ENCODE results near the gene CDC42BPB. TPM values are rescaled to one million over a fixed set of nuclear protein-coding genes. Genes with fewer than 3 reads are reported as not detected.

Gene CDC42BPB, protein sequence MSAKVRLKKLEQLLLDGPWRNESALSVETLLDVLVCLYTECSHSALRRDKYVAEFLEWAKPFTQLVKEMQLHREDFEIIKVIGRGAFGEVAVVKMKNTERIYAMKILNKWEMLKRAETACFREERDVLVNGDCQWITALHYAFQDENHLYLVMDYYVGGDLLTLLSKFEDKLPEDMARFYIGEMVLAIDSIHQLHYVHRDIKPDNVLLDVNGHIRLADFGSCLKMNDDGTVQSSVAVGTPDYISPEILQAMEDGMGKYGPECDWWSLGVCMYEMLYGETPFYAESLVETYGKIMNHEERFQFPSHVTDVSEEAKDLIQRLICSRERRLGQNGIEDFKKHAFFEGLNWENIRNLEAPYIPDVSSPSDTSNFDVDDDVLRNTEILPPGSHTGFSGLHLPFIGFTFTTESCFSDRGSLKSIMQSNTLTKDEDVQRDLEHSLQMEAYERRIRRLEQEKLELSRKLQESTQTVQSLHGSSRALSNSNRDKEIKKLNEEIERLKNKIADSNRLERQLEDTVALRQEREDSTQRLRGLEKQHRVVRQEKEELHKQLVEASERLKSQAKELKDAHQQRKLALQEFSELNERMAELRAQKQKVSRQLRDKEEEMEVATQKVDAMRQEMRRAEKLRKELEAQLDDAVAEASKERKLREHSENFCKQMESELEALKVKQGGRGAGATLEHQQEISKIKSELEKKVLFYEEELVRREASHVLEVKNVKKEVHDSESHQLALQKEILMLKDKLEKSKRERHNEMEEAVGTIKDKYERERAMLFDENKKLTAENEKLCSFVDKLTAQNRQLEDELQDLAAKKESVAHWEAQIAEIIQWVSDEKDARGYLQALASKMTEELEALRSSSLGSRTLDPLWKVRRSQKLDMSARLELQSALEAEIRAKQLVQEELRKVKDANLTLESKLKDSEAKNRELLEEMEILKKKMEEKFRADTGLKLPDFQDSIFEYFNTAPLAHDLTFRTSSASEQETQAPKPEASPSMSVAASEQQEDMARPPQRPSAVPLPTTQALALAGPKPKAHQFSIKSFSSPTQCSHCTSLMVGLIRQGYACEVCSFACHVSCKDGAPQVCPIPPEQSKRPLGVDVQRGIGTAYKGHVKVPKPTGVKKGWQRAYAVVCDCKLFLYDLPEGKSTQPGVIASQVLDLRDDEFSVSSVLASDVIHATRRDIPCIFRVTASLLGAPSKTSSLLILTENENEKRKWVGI (N-terminal part only)
- 1 to 10 TPM; 2.0 to 2.3 TPM for total RNA-seq

DNA sequence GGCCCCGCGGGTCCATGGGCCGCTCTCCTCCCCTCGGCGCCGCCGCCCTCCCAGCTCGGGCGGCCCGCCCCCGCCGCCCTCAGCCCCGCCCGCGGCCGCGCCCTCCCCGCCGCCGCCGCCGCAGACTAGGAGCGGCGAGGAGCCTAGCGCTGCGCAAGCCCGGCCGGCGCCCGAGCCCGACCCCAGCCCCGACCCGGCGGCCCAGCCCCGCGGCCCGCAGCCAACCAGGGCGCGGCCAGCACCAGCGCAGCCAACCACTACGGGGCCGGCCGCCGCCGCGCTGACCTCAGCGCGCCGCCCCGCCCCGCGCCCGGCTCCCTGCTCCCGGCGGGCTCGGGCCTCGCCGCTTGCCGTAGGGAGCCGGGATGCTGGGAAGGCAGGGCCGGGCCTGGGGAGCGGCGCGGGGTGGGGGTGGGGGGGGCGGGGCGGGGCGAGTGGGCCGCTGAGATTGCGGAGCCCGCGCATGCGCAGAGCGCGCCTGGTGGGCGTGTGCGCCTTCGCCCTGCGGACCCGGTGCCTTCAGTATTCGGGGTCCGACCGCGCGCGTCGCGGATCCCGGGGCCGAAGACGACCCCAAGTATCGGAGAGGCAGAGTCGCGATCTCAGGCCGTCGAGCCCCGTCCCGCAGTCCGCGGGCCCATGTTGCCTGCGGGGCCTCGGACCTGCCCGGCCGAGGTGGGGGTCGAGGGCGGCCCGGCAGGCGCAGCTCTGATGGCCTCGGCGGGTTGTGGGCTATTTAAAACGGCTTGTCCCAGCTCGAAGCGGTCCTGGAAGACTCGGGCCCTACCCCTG, at the start of gene CDC42BPB:
CDC42BPB (minus strand) TSS at position 178 of the 792 bp plus-strand sequence. CDS start 376 bp downstream, outside the sequence.
- POLR2A ChIA-PET = no interaction called here
- CTCF ChIA-PET = no interaction called here

DNA sequence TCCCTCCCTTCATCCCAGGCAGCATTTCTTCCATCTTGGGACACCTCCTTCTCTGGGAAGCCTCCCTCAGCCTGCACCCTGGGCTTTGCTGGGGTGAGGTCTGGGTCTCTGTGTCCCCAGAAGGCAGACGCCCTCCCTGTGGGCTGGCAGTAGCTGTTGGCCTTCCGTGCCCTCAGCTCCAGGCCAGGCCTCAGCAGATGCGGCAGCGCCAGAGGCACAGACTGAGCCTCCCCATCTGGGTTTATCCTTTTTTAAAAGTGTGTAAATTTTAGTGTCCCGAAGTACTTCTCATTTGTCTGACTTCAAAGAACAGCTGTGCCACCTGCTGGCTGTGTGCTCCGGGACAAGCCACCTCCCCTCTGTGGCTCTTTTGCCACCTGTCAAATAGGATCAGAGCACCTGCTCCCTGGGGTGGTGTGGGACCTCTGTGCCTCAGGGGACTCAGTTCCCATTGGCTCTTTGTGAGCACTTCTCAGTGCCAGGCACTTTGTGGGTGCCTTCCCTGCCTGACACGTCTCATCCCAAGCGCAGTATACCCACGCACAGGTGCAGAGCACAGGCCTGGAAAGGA, 48.3 kb upstream of the CDC42BPB start:
- ChIA-PET POLR2A (no interaction called here), CTCF (interaction anchor here (0.6 to 2.8 kb wide), 26 partner anchors 10 to 580 kb away, joined by 3 to 39 read pairs (median 5); partner anchors contain the start of gene EXOC3L4)

DNA sequence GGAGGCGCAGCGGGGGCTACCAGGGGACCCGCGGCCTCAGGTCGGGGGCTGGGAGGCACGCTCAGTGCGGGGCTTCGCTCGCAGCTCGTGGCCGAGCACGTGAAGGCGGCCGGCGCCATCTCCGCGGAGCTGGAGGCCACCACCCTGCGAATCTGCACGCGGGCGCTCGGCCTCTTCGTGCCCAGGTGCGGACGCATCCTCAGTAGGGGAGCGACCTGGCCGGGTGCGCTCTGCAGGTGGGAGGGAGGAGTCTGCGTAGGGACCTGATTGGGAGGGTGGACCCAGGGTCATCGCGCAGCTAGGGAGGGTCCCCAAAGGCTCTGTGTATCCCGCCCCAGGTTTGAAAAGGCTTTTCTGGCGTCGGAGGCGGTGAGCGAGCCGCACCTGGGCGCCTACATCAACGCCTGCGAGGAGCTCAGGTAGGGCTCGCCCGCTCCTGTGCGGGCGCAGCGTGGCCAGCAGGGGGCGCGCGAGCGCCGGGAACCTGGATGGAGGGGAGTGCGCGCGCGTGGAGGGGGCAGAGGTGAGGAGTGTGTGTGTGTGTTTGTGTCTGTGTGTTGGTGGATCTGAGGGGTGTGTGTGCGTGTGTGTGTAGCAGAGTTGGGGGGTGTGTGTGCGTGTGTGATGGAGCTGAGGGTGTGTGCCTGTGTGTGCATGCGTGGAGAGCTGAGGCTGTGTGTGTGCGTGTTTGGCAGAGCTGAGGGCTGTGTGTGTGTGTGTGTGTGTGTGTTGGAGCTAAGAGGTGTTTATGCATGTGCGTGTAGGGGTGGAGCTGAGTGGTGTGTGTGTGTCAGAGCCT, 47.5 kb upstream of the CDC42BPB start:
- CTCF ChIA-PET = interaction anchor here (0.6 to 2.8 kb wide), 32 partner anchors 8 to 410 kb away, joined by 3 to 39 read pairs (median 5); partner anchors contain the start of gene EXOC3L4
- POLR2A ChIA-PET = interaction anchor here (0.6 kb wide), 1 partner anchor 905 kb away, joined by 3 read pairs; no protein-coding TSS in a partner anchor

DNA sequence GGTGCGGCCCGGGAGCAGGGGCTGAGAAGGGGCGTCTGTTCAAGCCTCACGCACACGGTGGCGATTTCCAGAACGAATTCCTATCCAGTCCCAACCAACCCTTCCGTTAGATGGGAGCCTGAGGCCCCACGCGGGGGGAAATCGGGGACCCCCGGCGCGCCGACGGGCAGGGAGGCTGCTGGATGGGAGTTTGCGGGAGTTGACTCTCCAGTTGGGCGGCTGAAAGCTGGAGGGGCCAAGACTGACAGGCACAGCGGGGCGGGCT, 47.0 kb upstream of the CDC42BPB start:
- POLR2A ChIA-PET = interaction anchor here (0.6 kb wide), 1 partner anchor 906 kb away, joined by 3 read pairs; no protein-coding TSS in a partner anchor

DNA sequence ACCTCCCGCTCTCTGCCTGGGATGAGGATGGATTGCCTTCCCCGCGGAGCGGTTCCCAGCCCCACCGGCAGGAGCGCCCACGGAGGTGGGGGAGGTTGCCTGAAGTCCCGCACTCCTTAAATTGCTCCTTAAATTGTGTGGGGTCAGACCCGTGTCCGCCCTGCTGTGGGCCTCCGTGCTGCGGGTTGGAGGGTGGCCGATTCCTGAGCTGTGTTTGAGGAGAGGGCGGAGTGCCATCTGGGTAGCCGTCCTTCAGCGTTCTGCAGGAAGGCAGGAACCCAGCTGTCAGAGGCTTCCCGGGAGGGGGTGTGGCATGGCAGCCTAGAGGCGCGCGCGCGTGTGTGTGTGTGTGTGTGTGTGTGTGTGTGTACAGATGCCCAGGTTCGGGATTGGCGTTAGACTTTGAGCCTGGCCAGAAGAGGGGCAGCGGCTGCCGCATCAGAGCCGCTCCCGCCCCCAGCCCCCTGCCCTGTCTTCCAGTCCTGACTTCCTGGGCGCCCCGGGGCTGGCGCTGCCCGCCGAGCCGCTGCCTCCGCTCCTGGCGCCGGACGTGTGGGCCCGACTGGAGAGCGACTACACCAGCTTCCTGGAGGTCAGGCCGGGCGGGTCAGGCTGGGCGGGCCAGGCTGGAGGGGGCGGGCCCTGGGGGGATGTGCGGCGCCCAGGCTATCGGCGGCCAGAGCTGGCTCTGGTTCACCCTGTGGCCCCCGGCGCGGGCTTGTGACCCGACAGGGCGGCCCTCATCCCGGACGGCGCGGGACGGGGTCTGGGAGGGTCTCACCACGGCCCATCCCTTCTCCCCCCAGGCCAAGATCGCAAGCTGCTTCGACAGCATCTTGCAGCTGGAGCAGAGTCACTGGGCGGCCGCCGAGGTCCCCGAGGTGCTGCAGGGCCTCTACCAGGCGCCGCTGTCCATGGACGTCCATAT, 46.4 kb upstream of the CDC42BPB start:
- POLR2A ChIA-PET = interaction anchor here (0.6 kb wide), 1 partner anchor 906 kb away, joined by 3 read pairs; no protein-coding TSS in a partner anchor
- CTCF ChIA-PET = interaction anchor here (1.2 to 2.7 kb wide), 7 partner anchors 12 to 189 kb away, joined by 3 to 39 read pairs (median 10); no protein-coding TSS in a partner anchor

More for the DNA sequence above, 47.0 kb upstream of the CDC42BPB start:
- CTCF ChIA-PET = interaction anchor here (0.6 to 2.8 kb wide), 28 partner anchors 8 to 410 kb away, joined by 3 to 39 read pairs (median 5); partner anchors contain the start of gene EXOC3L4

DNA sequence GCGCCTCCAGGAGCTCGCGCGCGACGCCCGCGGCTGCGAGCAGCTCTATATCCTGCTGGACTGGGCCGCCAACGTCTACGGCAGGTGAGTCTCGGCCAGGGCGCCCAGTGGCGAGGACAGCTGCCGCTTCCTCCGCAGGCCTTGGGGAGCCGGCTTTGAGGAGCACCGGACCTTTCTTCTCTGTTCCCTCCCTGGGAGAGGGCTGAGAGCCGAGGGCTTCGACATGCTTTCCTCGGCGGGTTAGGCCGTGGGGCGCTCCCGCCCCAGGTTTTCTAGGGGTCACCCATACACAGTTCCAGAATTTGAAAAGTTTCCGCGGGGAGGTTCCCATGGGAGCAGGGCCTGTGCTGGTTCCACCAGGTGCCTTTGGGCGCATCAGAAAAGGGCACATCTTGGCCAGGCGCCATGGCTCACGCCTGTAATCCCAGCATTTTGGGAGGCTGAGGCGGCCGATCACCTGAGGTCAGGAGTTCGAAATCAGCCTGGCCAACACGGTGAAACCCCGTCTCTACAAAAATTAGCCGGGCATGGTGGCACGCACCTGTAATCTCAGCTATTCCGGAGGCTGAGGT, 45.4 kb upstream of the CDC42BPB start:
- ChIA-PET CTCF (interaction anchor here (1.2 kb wide), 1 partner anchor 38 kb away, joined by 3 read pairs; no protein-coding TSS in a partner anchor), POLR2A (no interaction called here)

DNA sequence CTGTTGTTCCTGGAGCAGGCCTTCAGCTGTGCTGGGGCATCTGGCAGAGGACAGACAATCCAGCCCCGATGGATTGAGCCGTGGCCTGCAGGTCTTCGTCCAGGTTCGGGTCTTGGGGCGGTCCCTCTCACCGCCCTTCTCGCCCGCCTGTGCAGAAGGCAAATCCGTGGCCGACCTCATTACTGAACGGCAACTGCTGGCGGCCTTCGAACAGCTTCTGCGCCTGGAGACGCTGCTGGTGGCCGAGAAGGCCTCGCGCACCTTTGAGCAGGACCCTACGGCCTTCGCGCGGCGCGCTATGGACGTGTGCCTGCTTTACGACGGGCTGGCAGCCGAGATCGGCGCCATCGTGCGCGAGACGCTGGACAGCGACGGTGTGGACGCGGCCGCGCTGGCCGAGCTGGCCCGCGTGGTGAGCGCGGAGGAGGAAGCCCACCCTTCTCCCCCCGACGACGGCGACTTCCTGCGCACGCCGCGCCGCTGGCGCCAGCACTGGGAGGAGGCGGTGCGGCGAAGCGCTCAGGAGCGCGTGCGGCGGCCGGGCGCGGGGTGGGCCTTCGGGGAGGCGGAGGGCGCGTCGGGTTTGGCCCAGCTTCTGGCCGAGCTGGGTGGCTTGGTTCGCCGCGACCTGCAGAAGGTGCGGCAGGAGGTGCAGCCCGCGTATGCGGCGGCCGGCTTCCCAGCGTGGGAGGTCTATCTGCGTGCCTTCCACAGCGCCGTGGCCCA, 44.8 kb upstream of the CDC42BPB start:
- CTCF ChIA-PET = no interaction called here
- POLR2A ChIA-PET = no interaction called here

DNA sequence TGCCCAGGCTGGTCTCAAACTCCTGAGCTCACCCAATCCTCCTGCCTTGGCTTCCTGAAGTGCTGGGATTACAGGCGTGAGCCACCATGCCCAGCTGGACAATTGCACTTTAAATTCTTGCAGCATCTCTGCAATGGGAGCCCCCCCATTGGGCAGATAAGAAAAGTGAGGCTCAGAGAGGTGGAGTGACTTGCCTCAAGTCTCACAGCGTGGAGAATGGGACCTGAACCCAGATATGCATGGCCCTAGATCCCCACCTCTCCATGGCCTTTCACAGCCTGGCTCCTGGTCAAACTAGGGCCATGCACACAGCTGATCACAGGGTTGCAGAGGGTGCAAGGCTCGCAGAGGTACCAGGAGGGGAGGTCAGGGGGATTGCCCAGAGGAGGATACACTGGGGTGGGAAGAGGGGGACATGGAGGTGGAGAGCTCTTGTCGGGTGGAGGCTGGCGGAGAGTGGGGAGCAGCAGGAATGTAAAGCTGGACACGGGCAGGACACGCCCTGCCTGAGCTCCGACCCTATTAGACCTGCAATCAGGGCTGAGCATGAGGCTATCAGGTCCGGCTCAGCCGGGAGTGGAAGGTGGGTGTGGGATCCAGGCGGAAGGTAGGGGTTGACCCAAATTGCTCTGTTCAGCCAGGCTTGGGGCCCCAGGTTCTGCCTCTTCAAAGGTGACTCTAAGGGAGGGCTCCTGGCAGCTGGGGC, 44.1 kb upstream of the CDC42BPB start:
- ChIA-PET CTCF (interaction anchor here (0.9 kb wide), 1 partner anchor 26 kb away, joined by 4 read pairs; no protein-coding TSS in a partner anchor), POLR2A (no interaction called here)

DNA sequence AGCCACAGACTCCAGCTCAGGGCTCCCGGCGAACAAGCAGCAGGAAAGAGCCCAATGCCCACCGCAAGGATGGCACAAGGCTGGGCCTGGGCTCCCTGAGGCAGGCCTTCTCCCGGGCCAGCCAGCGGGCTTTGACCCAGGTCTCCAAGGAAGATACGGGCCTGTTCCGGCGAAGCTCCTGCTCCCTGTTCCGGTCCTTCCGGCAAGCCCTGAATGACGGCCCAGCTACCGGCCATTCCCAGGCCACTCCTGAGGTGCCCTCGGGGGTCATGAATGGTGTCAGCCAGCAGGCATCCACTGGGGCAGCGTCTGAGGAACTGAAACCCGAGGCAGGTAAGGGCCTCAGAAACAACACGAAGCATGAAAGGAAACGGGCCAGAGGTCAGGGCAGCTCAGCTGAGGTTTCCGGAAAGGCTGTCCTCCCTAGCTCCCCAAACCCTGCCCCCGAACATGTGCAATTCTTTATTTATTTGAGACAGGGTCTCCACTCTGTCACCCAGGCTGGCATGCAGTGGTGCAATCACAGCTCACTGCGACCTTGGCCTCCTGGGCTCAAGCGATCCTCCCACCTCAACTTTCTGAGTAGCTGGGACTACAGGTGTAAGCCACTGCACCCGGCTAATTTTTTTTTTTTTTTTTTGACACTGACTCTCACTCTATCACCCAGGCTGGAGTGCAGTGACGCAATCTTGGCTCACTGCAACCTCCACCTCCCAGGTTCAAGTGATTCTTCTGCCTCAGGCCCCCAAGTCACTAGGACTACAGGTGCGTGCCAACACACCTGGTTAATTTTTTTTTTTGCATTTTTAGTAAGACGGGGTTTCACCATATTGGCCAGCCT, 43.2 kb upstream of the CDC42BPB start:
- CTCF ChIA-PET = interaction anchor here (0.9 kb wide), 1 partner anchor 27 kb away, joined by 4 read pairs; no protein-coding TSS in a partner anchor
- POLR2A ChIA-PET = interaction anchor here (0.6 kb wide), 1 partner anchor 14 kb away, joined by 3 read pairs; no protein-coding TSS in a partner anchor

DNA sequence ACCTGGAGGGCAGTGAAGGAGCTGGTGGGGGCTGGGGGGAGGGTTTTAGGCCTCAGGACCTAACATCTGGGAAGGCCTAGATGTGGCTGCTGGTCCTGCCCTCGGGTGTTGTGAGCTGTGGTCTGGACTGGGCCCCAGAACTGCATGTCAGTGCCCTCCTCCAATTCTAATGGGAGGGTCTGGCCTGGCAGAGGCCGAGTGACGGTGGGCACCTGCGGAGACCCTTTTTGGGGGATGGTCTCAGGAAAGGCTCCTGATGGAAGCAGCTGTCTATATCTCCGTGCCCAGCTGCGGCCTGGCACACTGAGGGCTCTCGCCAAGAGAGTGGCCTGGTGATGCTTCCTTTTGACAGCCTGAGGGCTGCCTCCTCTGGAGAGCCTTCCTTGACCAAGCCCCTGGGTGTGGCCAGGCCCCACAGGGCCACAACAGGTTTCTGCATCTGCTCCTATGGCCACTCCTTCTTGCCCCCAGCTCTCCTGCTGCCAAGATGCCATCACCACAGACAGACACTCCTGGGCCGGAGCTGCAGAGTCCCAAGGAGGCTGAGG, 42.5 kb upstream of the CDC42BPB start:
- ChIA-PET POLR2A (no interaction called here), CTCF (no interaction called here)

DNA sequence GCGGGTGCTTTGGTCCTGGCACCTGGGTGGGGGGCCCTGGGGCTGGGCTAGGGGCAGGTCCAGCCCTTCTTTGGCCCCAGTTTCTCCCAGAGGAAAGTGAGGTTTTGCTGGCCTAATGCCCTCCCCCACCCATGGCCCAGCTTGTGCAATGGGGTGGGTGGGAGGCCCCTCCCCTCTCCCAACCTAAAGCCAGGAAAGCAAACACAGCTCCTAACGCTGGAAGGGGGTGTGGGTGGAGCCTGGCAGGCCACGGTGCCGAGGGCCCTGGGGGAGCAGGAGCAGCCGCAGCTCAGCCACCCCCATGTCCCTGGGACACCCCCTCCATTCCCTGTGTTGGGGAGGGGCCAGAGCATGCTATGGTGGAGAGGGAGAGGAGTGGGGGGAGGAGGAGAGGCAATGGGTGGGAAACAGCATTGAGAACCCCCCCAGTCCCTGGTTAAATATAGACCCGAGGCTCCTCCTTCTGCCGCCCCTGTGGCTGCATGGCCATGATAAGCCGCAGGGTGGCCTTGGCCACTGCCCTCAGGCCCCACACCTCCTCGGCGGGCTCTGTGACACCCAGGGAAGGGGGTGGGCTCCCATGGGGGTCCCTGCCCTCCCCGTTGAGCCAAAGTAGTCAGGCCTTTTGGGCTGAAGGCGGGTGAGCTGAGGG, 41.9 kb upstream of the CDC42BPB start:
- ChIA-PET POLR2A (no interaction called here), CTCF (no interaction called here)

DNA sequence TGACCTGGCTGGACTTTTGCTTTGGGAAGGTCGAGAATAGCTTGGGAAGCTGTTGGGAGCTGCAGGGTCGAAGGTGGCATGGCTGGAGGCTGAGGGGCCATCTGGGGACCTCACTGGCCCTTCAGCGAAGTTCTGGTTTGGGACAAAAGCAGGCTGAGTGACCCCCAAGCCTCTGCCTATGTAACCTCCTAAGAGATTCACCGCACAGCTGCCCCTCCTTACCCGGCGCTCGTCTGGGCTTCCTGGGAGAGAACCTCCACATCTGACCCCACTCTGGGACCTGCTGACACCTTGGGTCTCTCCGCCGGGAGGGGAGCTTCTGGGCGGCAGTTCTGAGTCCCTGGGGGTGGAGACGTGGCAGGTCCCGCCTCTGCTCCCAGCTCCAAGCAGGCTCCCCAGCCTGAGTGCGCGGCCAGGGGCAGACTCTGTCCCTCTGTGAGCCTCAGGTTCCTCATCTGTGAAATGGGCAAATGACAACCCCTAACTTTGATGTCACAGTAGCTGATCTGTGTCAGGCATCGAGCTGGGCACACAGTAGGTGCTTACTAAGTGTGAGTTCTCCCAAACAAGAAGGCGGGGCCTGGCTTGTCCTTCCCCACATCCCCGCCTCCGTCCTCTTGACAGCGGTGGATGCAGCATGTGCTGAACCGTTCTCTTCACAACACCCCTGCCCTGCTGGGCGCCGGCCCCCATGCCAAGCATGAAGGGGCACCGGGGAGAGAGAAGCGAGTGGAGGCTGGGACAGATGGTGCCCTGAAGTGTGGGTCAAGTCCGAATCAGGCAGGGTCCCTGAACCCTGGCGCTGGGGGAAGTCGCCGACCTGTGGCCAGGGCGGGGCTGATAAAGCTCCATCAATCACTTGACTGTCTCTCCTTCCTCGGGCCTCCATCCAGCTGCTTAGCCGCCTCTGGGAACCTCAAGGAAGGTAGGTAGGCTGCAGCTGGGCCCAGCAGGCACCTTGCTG, 40.9 kb upstream of the CDC42BPB start:
- ChIA-PET POLR2A (no interaction called here), CTCF (no interaction called here)

Data from activated CD8-positive, alpha-beta memory T cell treated with anti-CD3 and anti-CD28 coated beads for 36 hours (primary cell).